Testis (tissue), 2 donors: ENCODE data around the gene TTC17.

Source experiments
- POLR2A ChIP-seq: fragments of 450-650 bp; IDR thresholded peaks from one replicate; pipeline ENCODE4 v1.6.1; 2017; ENCODE audit warnings: antibody characterized with exemption, mild to moderate bottlenecking, moderate library complexity
- TF ChIP-seq, protein P1 (sequence below), 3 experiments: fragments of 450-650 bp in 2 of 3; fragments of 200-600 bp in 1 of 3; sonication (generic) in 1 of 3; IDR thresholded peaks; one replicate each; pipeline ENCODE4 v1.5.1; 2016 to 2019; ENCODE audit warnings: antibody characterized with exemption in 3 of 3, mild to moderate bottlenecking in 2 of 3, moderate library complexity in 1 of 3

DNA sequence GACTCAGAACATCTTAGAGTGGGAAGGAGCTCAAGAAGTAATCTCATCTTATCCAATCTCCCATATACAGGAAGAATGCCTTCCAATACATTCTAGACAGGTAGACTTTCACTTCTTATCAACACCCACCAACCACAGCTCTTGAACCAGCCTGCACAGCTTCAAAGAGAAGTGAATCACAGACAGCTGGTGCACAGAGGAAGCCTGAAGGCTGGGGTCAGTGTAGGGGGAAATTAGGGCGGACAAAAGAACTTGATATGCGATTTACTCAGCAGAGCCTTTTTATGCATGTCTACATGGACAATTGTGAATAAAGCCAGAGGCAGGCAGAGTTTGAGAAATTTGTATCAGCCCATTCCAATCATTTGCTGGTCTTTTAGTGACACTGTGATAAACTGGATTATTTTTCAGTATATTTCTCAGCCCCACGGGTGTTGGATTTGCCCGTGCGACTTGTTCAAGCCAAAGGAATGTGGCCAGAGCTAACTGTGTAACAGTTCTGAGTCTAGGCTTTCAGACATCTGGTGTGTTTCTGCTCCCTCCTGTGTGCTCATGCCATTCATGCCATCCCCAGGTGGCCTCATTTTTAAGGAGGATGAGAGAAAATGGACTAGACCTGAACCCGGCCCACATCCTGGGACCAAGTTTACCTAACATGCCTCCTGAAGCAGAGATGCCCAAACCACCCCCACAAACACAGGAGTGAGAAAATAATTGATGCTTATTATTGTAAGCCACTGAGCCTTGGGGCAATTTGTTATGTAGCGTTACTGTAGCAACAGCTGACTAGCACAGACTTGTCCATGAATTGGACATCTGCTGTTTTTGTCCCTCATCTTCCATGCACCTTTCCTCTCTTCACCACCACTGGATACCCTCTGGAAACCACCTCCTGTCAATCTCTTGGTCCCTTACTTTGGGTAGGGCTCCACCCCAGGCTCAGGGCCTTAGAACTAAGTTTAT lies 184.3 kb downstream of the TTC17 start:
- TF ChIP-seq, protein P1, sequence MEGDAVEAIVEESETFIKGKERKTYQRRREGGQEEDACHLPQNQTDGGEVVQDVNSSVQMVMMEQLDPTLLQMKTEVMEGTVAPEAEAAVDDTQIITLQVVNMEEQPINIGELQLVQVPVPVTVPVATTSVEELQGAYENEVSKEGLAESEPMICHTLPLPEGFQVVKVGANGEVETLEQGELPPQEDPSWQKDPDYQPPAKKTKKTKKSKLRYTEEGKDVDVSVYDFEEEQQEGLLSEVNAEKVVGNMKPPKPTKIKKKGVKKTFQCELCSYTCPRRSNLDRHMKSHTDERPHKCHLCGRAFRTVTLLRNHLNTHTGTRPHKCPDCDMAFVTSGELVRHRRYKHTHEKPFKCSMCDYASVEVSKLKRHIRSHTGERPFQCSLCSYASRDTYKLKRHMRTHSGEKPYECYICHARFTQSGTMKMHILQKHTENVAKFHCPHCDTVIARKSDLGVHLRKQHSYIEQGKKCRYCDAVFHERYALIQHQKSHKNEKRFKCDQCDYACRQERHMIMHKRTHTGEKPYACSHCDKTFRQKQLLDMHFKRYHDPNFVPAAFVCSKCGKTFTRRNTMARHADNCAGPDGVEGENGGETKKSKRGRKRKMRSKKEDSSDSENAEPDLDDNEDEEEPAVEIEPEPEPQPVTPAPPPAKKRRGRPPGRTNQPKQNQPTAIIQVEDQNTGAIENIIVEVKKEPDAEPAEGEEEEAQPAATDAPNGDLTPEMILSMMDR (IDR thresholded peaks at IDR 0.05): no peak
- no peak for TF ChIP-seq POLR2A
